OCI-LY7 (cell line): Measurements from ENCODE around the gene IRF2BP1. TPM values are rescaled to one million over a fixed set of nuclear protein-coding genes. Genes with fewer than 3 reads are reported as not detected.
A peak's percentile ranks its signal among the peaks of the same experiment; 100 is the strongest.

Experiments
- BruUV-seq: library from RNA; stranded (reverse); fragments of 400-500 nt; replicated peaks from 2 replicates; lab custom pipeline; 2021; lab: Mats Ljungman, UMichigan
- CTCF ChIA-PET: fragments of 300-600 bp; sonication (Branson Sonifier 250); formaldehyde crosslinking; loops from one replicate; lab custom pipeline; 2022; ENCODE audit warnings: antibody characterized with exemption; ENCODE audit not compliant: unreplicated experiment; lab: Charles Lee
- POLR2A ChIA-PET: fragments of 300-600 bp; sonication (Branson Sonifier 250); formaldehyde crosslinking; loops from one replicate; lab custom pipeline; 2022; ENCODE audit warnings: antibody characterized with exemption; lab: Charles Lee
- DNase-seq: peaks from one replicate; pipeline ENCODE4 v3.0.0-alpha.2; 2015; ENCODE audit warnings: low spot score
- H2AFZ ChIP-seq: fragments of 200-600 bp; sonication (generic), shearing (Covaris generic); 2 replicates; pipeline ENCODE4 v1.6.1; 2014; ENCODE audit warnings: mild to moderate bottlenecking, antibody characterized with exemption, low read length, moderate library complexity
- H3K27ac ChIP-seq: fragments of 200-600 bp; sonication (generic); 2 replicates; pipeline ENCODE4 v1.5.1; 2014; ENCODE audit warnings: mixed run types, low read depth, mild to moderate bottlenecking, moderate library complexity, low read length, inconsistent platforms; ENCODE audit not compliant: poor library complexity, severe bottlenecking
- H3K36me3 ChIP-seq: fragments of 200-600 bp; sonication (generic); 2 replicates; pipeline ENCODE4 v1.6.1; 2014; ENCODE audit warnings: mild to moderate bottlenecking, antibody characterized with exemption, low read length, moderate library complexity, mixed read lengths; ENCODE audit not compliant: insufficient read depth
- H3K4me1 ChIP-seq: fragments of 200-600 bp; sonication (generic); 2 replicates; pipeline ENCODE4 v1.5.1; 2014; ENCODE audit warnings: mild to moderate bottlenecking, low read length; ENCODE audit not compliant: insufficient read depth, poor library complexity, severe bottlenecking
- H3K4me2 ChIP-seq: fragments of 200-600 bp; sonication (generic); 2 replicates; pipeline ENCODE4 v1.6.1; 2014; ENCODE audit warnings: mild to moderate bottlenecking, low read length
- H3K4me3 ChIP-seq: fragments of 200-600 bp; sonication (generic); 2 replicates; pipeline ENCODE4 v1.5.1; 2014; ENCODE audit warnings: mild to moderate bottlenecking, low read depth, low read length; ENCODE audit not compliant: poor library complexity, severe bottlenecking
- H3K79me2 ChIP-seq: fragments of 200-600 bp; sonication (generic); 2 replicates; pipeline ENCODE4 v1.6.1; 2016; ENCODE audit warnings: low read depth, mild to moderate bottlenecking, low read length, moderate library complexity, mixed read lengths; ENCODE audit not compliant: insufficient read depth
- H3K9me2 ChIP-seq: fragments of 200-600 bp; sonication (generic); 2 replicates; pipeline ENCODE4 v1.6.1; 2016; ENCODE audit warnings: mild to moderate bottlenecking, low read length, mixed read lengths; ENCODE audit not compliant: insufficient read depth
- H3K9me3 ChIP-seq: fragments of 200-600 bp; sonication (generic); 2 replicates; pipeline ENCODE4 v1.6.1; 2014; ENCODE audit warnings: mild to moderate bottlenecking, mixed run types, low read length, mixed read lengths
- H4K20me1 ChIP-seq: fragments of 200-600 bp; sonication (generic); 2 replicates; pipeline ENCODE4 v1.6.1; 2014; ENCODE audit warnings: mild to moderate bottlenecking, antibody characterized with exemption, low read length, moderate library complexity, mixed read lengths; ENCODE audit not compliant: insufficient read depth
- EZH2phosphoT487 ChIP-seq: fragments of 200-600 bp; sonication (generic); IDR thresholded peaks from 2 replicates; pipeline ENCODE4 v1.6.1; 2018; ENCODE audit warnings: low read depth, borderline replicate concordance, mild to moderate bottlenecking, mixed run types, antibody characterized with exemption, low read length, moderate library complexity, mixed read lengths
- intact Hi-C: fragments of 100-400 bp; cut with micrococcal nuclease; formaldehyde crosslinking; loops from one replicate; pipeline ENCODE4 v1.10.0; 2022; ENCODE audit not compliant: unreplicated experiment
- total RNA-seq, 2 experiments: library from RNA; depleted of rRNA in 1 of 2; stranded (reverse); fragments of >200 nt in 1 of 2; shearing (Covaris generic) in 1 of 2; gene quantifications; 2 replicates each; pipeline ENCODE4 v1.2.3, GENCODE V29; 2014 to 2022
- TF ChIP-seq, protein P1 (sequence below): fragments of 200-600 bp; sonication (generic); conservative IDR thresholded peaks from 2 replicates; pipeline ENCODE4 v1.5.1; 2014; ENCODE audit warnings: mild to moderate bottlenecking, antibody characterized with exemption, low read length, moderate library complexity, mixed read lengths

The IRF2BP1 gene
- total RNA-seq, 2 experiments from 2014 or later: 25.4 to 53.5 TPM

DNA sequence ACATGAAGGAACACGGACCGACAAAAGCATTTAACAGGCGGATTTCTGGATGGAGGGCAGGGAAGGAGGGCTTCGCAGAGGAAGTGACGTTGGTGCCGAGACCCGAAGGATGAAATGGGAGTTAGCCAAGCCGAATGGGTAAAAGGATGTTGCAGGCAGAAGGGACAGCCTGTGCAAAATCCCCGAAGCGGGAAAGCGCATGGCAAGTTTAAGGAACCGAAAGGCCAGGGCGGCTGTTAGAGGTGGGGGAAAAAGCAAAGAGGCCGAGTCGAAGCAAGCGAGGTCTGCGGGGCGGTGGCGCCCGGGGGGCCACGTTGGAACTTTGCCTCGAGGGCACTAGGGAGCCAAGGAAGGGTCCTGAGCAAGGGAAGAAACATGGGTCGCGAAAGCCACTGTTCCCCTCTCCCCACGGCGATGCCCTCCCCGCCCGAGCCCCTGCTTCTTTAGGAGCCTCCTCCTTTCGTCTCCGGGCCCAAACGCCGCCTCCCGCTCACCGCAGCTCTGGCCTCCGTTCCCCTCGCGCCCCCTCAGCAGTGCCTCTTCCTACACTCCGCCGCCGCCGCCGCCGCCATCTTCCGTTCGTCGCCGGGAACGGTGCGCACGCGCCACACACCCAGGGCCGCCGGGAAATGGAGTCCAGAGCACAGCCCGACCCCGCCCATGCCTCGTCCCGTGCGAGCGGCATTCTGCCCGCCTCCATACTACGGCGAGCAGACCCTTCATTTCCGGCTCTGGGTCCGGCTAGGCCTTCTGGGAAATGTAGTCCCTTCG is 23.2 kb downstream of the IRF2BP1 start, which contains the start of gene SYMPK:
SYMPK (minus strand) TSS at position 584 of the 771 bp plus-strand sequence. CDS start 8,652 bp downstream, outside the sequence.
- Histone ChIP-seq H3K4me1 (peaks cover 20% of the 10 kb centered on the region), H3K4me2 (peak within 1 kb of the TSS; percentile 91), H3K79me2 (peaks cover 38% of the 10 kb centered on the region), H2AFZ (peak within 1 kb of the TSS; percentile 69; the same call in 1 of the 2 replicates), H3K9me3 (no peaks in the 10 kb centered on the region), H3K9me2 (no peaks in the 10 kb centered on the region), H4K20me1 (no peaks in the 10 kb centered on the region), H3K4me3 (peak within 1 kb of the TSS; percentile 82), H3K27ac (peak within 1 kb of the TSS; percentile 83), H3K36me3 (peaks cover 30% of the 10 kb centered on the region)
- TF ChIP-seq, protein P1, sequence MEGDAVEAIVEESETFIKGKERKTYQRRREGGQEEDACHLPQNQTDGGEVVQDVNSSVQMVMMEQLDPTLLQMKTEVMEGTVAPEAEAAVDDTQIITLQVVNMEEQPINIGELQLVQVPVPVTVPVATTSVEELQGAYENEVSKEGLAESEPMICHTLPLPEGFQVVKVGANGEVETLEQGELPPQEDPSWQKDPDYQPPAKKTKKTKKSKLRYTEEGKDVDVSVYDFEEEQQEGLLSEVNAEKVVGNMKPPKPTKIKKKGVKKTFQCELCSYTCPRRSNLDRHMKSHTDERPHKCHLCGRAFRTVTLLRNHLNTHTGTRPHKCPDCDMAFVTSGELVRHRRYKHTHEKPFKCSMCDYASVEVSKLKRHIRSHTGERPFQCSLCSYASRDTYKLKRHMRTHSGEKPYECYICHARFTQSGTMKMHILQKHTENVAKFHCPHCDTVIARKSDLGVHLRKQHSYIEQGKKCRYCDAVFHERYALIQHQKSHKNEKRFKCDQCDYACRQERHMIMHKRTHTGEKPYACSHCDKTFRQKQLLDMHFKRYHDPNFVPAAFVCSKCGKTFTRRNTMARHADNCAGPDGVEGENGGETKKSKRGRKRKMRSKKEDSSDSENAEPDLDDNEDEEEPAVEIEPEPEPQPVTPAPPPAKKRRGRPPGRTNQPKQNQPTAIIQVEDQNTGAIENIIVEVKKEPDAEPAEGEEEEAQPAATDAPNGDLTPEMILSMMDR: no peak
- no peak for TF ChIP-seq EZH2phosphoT487
- ChIA-PET CTCF (interaction anchor here (0.9 kb wide), 1 partner anchor 19 kb away, joined by 4 read pairs; no protein-coding TSS in a partner anchor), POLR2A (interaction anchor here (0.7 to 2.1 kb wide), 5 partner anchors 19 to 458 kb away, joined by 3 to 8 read pairs (median 4); partner anchors contain the start of genes MYPOP and SIX5)
- no TSS peak for BruUV-seq
- DNase-seq: peak; percentile 99
- intact Hi-C loops: loop anchor here (1.0 kb wide), 1 partner anchor 21 kb away; no protein-coding TSS in a partner anchor

DNA sequence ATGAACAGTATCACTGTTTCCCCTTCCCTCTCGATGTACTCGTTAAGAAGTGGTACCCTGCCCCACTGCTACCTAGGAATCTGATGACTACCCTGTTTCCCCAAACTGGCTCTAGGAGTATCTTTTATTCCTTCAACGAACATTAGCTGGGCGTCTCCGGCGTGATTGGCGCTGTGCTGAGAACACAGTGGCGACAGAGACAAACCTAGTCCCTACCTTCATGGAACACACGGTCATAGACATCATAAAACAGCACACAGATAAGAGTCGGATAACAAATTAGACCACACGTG is 23.7 kb downstream of the IRF2BP1 start:
- CTCF ChIA-PET: no interaction called here

More for the DNA sequence above, 23.7 kb downstream of the IRF2BP1 start:
- intact Hi-C loops: no loop called here
- Histone ChIP-seq H4K20me1 (no peaks in the 10 kb centered on the region), H3K4me1 (peaks cover 20% of the 10 kb centered on the region), H3K79me2 (peaks cover 38% of the 10 kb centered on the region), H3K4me2 (peak overlapping the region; percentile 78), H3K4me3 (peak overlapping the region; percentile 82), H2AFZ (peak overlapping the region; percentile 47; the same call in 1 of the 2 replicates), H3K27ac (peak overlapping the region; percentile 83), H3K9me3 (no peaks in the 10 kb centered on the region), H3K36me3 (peaks cover 31% of the 10 kb centered on the region), H3K9me2 (no peaks in the 10 kb centered on the region)
- DNase-seq: no peak
- POLR2A ChIA-PET: no interaction called here
- BruUV-seq: no TSS peak
- TF ChIP-seq EZH2phosphoT487: no peak
- TF ChIP-seq, protein P1: 0 out of 2 replicates have a peak, but pooled peaks have one; percentile 23
